Stomach (tissue), 4 donors: ENCODE results near the gene RNF43.
A peak's percentile ranks its signal among the peaks of the same experiment; 100 is the strongest.

Source experiments
- EP300 ChIP-seq: sonication (generic); formaldehyde crosslinking; IDR thresholded peaks from one replicate; pipeline ENCODE4 v1.6.1; 2017; ENCODE audit warnings: antibody characterized with exemption
- POLR2A ChIP-seq, 4 donors: fragments of 450-650 bp; IDR thresholded peaks; one replicate each; pipeline ENCODE4 v1.6.1; 2016; ENCODE audit warnings: antibody characterized with exemption in 4 of 4, control low read depth in 2 of 4, mild to moderate bottlenecking in 1 of 4, moderate library complexity in 1 of 4
- POLR2AphosphoS5 ChIP-seq, 3 donors: sonication (generic); formaldehyde crosslinking; IDR thresholded peaks; one replicate each; pipeline ENCODE4 v1.6.1; 2016; ENCODE audit warnings: antibody characterized with exemption in 3 of 3
- TF ChIP-seq, protein P1 (sequence below), 7 experiments: fragments of 450-650 bp in 4 of 7; fragments of 200-600 bp in 3 of 7; sonication (generic) in 3 of 7; IDR thresholded peaks; one replicate each; pipeline ENCODE4 v1.5.1; 2016 to 2019; ENCODE audit warnings: antibody characterized with exemption in 7 of 7, control low read depth in 2 of 7, mild to moderate bottlenecking in 1 of 7

DNA sequence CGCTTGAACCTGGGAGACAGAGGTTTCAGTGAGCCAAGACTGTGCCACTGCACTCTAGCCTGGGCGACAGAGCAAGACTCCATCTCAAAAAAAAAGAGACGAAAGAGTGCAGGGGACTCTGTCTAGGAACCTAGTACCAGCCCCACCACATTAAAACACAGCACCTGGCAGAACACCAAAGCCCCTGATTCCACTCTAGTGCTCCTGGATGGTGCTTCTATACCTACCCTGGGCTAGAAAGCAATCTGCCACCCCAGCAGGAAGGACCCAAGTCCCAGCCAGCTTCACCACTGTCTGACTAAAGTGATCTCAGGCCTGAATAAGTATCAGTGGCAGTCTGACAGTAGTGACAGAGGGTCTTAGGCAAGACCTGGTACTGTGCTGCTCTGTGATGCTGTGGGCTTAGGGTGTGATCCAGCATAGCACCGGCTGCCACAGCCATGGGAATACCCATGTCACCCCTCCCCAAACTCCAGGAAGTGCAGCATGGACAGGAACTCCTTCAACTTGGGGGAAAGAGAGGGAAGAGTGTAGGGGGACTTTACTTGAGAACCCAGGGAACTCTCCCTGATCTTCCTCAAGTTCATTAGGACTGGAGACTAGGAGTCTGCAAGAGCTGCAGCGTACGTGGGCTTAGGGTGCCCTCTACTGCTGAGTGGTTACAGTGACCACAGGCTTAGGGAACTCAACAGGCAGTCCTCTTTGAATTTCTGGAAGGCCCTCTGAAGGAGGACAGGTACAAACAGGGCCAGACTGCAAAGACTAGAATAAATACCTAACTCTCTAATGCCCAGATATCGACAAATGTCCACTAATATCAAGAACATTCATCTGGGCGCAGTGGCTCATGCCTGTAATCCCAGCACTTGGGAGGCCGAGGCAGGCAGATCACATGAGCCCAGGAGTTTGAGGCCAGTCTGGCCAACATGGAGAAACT, 30.0 kb upstream of the RNF43 start:
- TF ChIP-seq POLR2AphosphoS5 (IDR thresholded peaks at IDR 0.05) (no peak), POLR2A (IDR thresholded peaks at IDR 0.05) (no peak), EP300 (no peak)
- TF ChIP-seq, protein P1, sequence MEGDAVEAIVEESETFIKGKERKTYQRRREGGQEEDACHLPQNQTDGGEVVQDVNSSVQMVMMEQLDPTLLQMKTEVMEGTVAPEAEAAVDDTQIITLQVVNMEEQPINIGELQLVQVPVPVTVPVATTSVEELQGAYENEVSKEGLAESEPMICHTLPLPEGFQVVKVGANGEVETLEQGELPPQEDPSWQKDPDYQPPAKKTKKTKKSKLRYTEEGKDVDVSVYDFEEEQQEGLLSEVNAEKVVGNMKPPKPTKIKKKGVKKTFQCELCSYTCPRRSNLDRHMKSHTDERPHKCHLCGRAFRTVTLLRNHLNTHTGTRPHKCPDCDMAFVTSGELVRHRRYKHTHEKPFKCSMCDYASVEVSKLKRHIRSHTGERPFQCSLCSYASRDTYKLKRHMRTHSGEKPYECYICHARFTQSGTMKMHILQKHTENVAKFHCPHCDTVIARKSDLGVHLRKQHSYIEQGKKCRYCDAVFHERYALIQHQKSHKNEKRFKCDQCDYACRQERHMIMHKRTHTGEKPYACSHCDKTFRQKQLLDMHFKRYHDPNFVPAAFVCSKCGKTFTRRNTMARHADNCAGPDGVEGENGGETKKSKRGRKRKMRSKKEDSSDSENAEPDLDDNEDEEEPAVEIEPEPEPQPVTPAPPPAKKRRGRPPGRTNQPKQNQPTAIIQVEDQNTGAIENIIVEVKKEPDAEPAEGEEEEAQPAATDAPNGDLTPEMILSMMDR (IDR thresholded peaks at IDR 0.05), result peak in 5 of 7 experiments; percentile 43 to 72 (median 64)
